ENCODE data around the gene AFAP1L2. TPM values are rescaled to one million over a fixed set of nuclear protein-coding genes. Genes with fewer than 3 reads are reported as not detected.

AFAP1L2 gene
- total RNA-seq, 2 experiments from 2014 or later: 1.1 to 1.2 TPM

GRCh38 chr10:114367351-114368056 is 36.8 kb downstream of the AFAP1L2 start:
- no peaks in the 10 kb centered on the region for H3K27me3 Mint-ChIP-seq
- H3K4me3 Mint-ChIP-seq: no peak overlapping the region
- no peaks in the 10 kb centered on the region for H3K9me3 Mint-ChIP-seq
- intact Hi-C loops (cut with micrococcal nuclease): no loop called here
- no peak overlapping the region for H3K27ac Mint-ChIP-seq
- POLR2A ChIA-PET: no interaction called here
- CTCF ChIA-PET: no interaction called here
- H3K36me3 Mint-ChIP-seq: no peaks in the 10 kb centered on the region
- no peaks in the 10 kb centered on the region for H3K4me1 Mint-ChIP-seq (ENCODE audit: low read depth)
- no peak for DNase-seq

GRCh38 chr10:114364726-114365125 is 39.6 kb downstream of the AFAP1L2 start:
- Mint-ChIP-seq H3K4me3 (no peak overlapping the region), H3K36me3 (no peaks in the 10 kb centered on the region), H3K27me3 (peaks cover 4% of the 10 kb centered on the region), H3K9me3 (no peaks in the 10 kb centered on the region), H3K27ac (no peak overlapping the region), H3K4me1 (ENCODE audit: low read depth) (no peaks in the 10 kb centered on the region)
- ChIA-PET POLR2A (no interaction called here), CTCF (no interaction called here)
- intact Hi-C loops (cut with micrococcal nuclease): no loop called here
- DNase-seq: no peak

GRCh38 chr10:114363745-114364454 is 40.4 kb downstream of the AFAP1L2 start:
- no peak for DNase-seq
- no peaks in the 10 kb centered on the region for H3K4me1 Mint-ChIP-seq (ENCODE audit: low read depth)
- no peaks in the 10 kb centered on the region for H3K36me3 Mint-ChIP-seq
- no peaks in the 10 kb centered on the region for H3K9me3 Mint-ChIP-seq
- intact Hi-C loops (cut with micrococcal nuclease): no loop called here
- H3K4me3 Mint-ChIP-seq: no peak overlapping the region
- POLR2A ChIA-PET: no interaction called here
- H3K27ac Mint-ChIP-seq: no peak overlapping the region
- CTCF ChIA-PET: no interaction called here
- peaks cover 6% of the 10 kb centered on the region for H3K27me3 Mint-ChIP-seq

- no peak for DNase-seq
These were observed 41.4 kb downstream of the AFAP1L2 start for GRCh38 chr10:114362826-114363355.

GRCh38 chr10:114359953-114360345 is 44.4 kb downstream of the AFAP1L2 start:
- Mint-ChIP-seq H3K9me3 (no peaks in the 10 kb centered on the region), H3K4me3 (no peak overlapping the region), H3K27ac (no peak overlapping the region), H3K27me3 (peaks cover 6% of the 10 kb centered on the region), H3K36me3 (no peaks in the 10 kb centered on the region), H3K4me1 (ENCODE audit: low read depth) (no peaks in the 10 kb centered on the region)
- ChIA-PET CTCF (no interaction called here), POLR2A (no interaction called here)
- no peak for DNase-seq
- intact Hi-C loops (cut with micrococcal nuclease): no loop called here

More at GRCh38 chr10:114362826-114363355, 41.4 kb downstream of the AFAP1L2 start:
- ChIA-PET CTCF (no interaction called here), POLR2A (no interaction called here)
- Mint-ChIP-seq H3K4me3 (no peak overlapping the region), H3K9me3 (no peaks in the 10 kb centered on the region), H3K4me1 (ENCODE audit: low read depth) (no peaks in the 10 kb centered on the region), H3K27ac (no peak overlapping the region), H3K36me3 (no peaks in the 10 kb centered on the region), H3K27me3 (peaks cover 6% of the 10 kb centered on the region)
- intact Hi-C loops (cut with micrococcal nuclease): no loop called here

- Mint-ChIP-seq H3K9me3 (no peaks in the 10 kb centered on the region), H3K4me3 (no peak overlapping the region), H3K27me3 (peaks cover 6% of the 10 kb centered on the region), H3K4me1 (ENCODE audit: low read depth) (no peaks in the 10 kb centered on the region), H3K27ac (no peak overlapping the region), H3K36me3 (no peaks in the 10 kb centered on the region)
- POLR2A ChIA-PET: no interaction called here
- intact Hi-C loops (cut with micrococcal nuclease): no loop called here
- no peak for DNase-seq
- CTCF ChIA-PET: no interaction called here
These were observed 45.0 kb downstream of the AFAP1L2 start for GRCh38 chr10:114359041-114359952.

GRCh38 chr10:114357515-114357996 is 46.7 kb downstream of the AFAP1L2 start:
- ChIA-PET CTCF (interaction anchor here (0.9 kb wide), 1 partner anchor 54 kb away, joined by 4 read pairs; no protein-coding TSS in a partner anchor), POLR2A (no interaction called here)
- peaks cover 8% of the 10 kb centered on the region for H3K27me3 Mint-ChIP-seq
- no peaks in the 10 kb centered on the region for H3K9me3 Mint-ChIP-seq
- no peak overlapping the region for H3K4me3 Mint-ChIP-seq
- H3K36me3 Mint-ChIP-seq: no peaks in the 10 kb centered on the region
- DNase-seq: no peak
- H3K4me1 Mint-ChIP-seq (ENCODE audit: low read depth): no peaks in the 10 kb centered on the region
- intact Hi-C loops (cut with micrococcal nuclease): no loop called here
- no peak overlapping the region for H3K27ac Mint-ChIP-seq

- ChIA-PET CTCF (interaction anchor here (0.9 kb wide), 1 partner anchor 53 kb away, joined by 4 read pairs; no protein-coding TSS in a partner anchor), POLR2A (no interaction called here)
- no peak for DNase-seq
- Mint-ChIP-seq H3K4me1 (ENCODE audit: low read depth) (no peaks in the 10 kb centered on the region), H3K27me3 (peaks cover 8% of the 10 kb centered on the region), H3K9me3 (no peaks in the 10 kb centered on the region), H3K4me3 (no peak overlapping the region), H3K27ac (no peak overlapping the region), H3K36me3 (no peaks in the 10 kb centered on the region)
- intact Hi-C loops (cut with micrococcal nuclease): no loop called here
These were observed 47.4 kb downstream of the AFAP1L2 start for GRCh38 chr10:114356751-114357514.

GRCh38 chr10:114356126-114356525 is 48.2 kb downstream of the AFAP1L2 start:
- H3K4me3 Mint-ChIP-seq: no peak overlapping the region
- CTCF ChIA-PET: no interaction called here
- intact Hi-C loops (cut with micrococcal nuclease): no loop called here
- H3K9me3 Mint-ChIP-seq: no peaks in the 10 kb centered on the region
- DNase-seq: no peak
- peaks cover 8% of the 10 kb centered on the region for H3K27me3 Mint-ChIP-seq
- POLR2A ChIA-PET: no interaction called here
- no peaks in the 10 kb centered on the region for H3K4me1 Mint-ChIP-seq (ENCODE audit: low read depth)
- no peaks in the 10 kb centered on the region for H3K36me3 Mint-ChIP-seq
- H3K27ac Mint-ChIP-seq: no peak overlapping the region

- Mint-ChIP-seq H3K27me3 (peaks cover 3% of the 10 kb centered on the region), H3K27ac (no peak overlapping the region), H3K36me3 (no peaks in the 10 kb centered on the region), H3K4me3 (no peak overlapping the region), H3K9me3 (no peaks in the 10 kb centered on the region), H3K4me1 (ENCODE audit: low read depth) (no peaks in the 10 kb centered on the region)
- DNase-seq: no peak
- ChIA-PET CTCF (interaction anchor here (1.1 kb wide), 1 partner anchor 50 kb away, joined by 3 read pairs; no protein-coding TSS in a partner anchor), POLR2A (no interaction called here)
- intact Hi-C loops (cut with micrococcal nuclease): no loop called here
These were observed 50.9 kb downstream of the AFAP1L2 start for GRCh38 chr10:114353383-114353782.

GRCh38 chr10:114352653-114353298 is 51.5 kb downstream of the AFAP1L2 start:
- CTCF ChIA-PET: interaction anchor here (0.6 to 1.1 kb wide), 2 partner anchors 49 to 80 kb away, joined by 3 read pairs; no protein-coding TSS in a partner anchor
- POLR2A ChIA-PET: no interaction called here
- intact Hi-C loops (cut with micrococcal nuclease): no loop called here

More at GRCh38 chr10:114352653-114353298, 51.5 kb downstream of the AFAP1L2 start:
- Mint-ChIP-seq H3K4me1 (ENCODE audit: low read depth) (no peaks in the 10 kb centered on the region), H3K36me3 (no peaks in the 10 kb centered on the region), H3K27me3 (peaks cover 3% of the 10 kb centered on the region), H3K9me3 (no peaks in the 10 kb centered on the region), H3K27ac (no peak overlapping the region), H3K4me3 (no peak overlapping the region)
- no peak for DNase-seq
